HG02588 (cell line): ENCODE measurements around the gene DCN.
"Not testable (repeated sequence)": the region's sequence is repeated elsewhere in the genome, so short reads cannot be mapped to it uniquely, and the experiment has no call there.

Source experiments
- ATAC-seq: cut with Tn5 transposase; IDR thresholded peaks from one replicate; pipeline ENCODE4 v1.9.1; 2021; ENCODE audit warnings: mild to moderate bottlenecking, moderate library complexity; ENCODE audit not compliant: unreplicated experiment

Gene DCN

DNA sequence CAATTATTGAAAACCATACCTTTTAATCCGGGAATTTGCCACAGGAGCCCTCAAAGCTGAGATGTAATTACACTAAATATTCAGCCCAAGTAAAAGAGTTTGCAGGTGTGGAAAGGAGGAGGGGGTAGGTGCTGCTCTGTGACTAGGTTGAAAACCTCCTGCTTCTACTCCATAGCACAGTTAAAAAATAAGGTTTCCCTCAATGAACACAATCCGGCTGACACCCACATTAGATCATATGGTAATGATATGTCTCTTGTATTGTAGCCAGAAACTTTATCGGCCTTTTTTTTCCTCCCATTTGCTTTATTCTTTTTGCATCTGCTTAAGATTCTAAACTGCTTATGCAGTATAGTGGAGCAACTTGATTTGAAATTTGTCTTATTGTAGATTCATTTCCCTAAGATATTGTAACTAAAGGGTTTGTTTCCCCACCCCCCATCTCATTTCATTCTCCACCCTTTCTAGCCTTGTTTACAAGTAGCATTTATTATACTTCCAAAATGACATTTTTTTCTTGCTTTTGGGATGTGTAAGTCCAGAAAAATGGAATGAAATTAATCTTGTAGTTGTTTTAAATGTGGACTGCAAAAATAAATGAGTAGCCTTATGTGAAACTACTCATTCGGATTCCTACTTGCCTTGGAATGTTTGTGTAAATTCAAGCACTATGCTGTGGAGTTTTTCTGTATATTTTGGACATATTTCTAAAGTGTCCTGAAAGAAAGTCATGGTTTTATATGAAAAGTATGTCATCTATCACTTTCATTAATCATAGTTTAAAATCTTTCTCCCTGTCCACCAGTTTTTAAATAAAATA is at the start of gene DCN:
Gene DCN, minus strand, starts transcription at position 182 of the 820 bp plus-strand sequence. CDS start 4,265 bp downstream, outside the sequence.
- no peak for ATAC-seq

- ATAC-seq, result no peak
These were observed 48.2 kb upstream of the DCN start for GRCh38 chr12:91230841-91231240.

GRCh38 chr12:91226951-91227350 is 44.3 kb upstream of the DCN start:
- no peak for ATAC-seq

DNA sequence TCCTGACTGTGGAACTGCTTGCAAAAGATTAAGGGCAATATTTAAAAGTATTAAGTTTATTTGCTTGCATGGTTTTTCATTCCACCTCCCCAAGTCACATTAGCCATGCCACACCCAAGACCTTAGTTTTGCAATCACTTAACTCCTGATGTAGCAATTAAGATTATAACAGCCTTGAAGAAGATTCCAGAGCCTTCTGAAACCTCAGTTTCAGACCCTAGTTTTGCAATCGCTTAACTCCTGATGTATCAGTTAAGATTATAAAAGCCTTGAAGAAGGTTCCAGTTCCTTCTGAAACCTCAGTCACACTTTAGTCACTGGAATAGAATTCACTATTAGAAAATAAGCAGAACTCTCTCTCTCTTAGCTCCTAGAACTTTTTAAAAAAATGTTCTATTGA is 42.7 kb upstream of the DCN start:
- ATAC-seq, result no peak

DNA sequence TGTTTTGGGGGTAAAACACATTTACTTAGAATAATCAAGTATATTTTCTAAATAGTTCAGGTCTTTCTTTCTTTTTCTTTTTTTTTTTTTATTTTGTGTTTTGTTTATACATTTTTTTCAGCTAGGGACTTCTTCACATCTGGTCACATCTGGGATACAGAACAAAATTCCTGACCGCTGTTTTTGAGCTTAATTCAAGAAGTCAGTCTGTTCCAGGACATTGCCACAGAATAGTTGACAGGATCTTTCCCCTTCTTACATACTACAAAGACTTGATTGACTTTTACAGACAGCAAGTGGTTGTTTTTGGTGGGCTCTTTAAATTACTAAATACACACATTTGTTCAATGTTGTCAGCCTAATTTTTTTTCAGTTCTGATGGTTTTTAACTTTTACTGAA is 41.8 kb upstream of the DCN start:
- ATAC-seq, result no peak

DNA sequence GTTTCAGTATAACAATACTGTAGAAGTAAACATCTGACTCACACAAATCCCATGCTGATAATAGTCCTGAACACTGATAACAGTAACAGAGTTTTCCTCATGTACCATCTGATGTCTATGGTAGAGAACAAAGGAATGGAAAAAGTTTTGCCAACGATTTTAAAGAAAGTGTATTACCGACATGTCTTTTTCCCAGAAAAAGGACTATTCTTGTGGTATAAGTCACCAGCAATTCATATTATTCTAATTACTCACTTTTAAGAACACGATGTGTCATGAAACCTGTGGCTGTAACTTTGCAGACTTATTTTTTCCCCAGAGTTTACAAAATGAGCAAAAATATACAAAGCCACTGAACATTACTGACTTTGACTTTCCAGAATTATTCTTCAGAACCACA is 40.1 kb upstream of the DCN start:
- ATAC-seq, result no peak

DNA sequence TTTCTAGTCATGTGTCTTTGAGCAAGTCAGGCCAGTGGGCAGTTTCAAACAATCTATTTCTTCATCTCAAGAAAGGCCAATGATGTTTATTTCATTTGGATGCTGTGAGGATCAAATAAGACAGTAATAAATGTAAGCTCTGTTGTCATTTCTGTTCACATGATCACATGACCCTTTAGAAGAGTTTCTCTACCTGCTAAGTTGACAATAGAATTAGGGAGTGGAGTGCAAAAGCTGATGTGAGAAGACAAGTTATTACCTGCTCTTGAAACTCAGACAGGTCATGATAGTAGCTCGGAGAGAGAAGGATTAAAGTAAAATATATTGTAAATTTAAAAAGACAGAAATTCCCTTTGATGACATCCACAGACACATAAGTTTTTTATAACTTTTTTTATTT is 37.3 kb upstream of the DCN start:
- no peak for ATAC-seq

DNA sequence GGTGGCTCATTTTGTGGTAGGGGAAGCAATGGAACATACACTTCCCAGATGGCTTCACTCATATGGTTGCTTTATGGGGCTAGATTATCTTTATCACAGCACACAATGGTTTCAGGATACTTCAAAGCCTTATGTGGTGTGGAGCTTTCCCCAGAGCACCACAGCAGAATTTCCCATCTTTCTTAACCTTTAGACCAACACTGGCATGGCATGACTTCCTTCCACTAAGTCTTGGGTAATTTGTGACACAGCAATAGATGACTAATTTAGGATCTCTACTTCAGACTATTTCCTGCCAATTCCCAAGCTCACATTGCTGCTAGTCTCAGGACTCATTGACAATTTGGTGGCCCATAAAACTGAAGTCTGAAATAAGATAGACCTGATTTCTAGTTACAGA is 36.9 kb upstream of the DCN start:
- ATAC-seq, result no peak

DNA sequence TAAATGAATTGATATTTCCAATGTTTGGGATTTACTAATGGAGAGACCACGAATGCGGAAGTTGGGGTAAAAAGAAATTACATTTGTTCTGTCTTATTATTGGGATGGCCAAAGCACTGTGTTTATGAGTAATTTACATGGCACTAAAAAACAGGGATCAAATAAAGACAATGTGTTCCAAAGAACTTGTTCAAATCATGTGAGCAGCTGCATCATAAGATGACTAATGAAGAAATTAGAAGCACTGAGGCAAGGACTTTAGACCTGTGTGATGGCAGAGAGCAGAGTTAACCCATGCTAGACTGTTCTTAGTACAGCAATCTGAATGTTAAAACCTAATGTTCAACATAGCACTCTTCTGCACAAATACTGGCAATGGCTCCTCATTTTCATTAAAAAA is 34.3 kb upstream of the DCN start:
- ATAC-seq, result no peak

DNA sequence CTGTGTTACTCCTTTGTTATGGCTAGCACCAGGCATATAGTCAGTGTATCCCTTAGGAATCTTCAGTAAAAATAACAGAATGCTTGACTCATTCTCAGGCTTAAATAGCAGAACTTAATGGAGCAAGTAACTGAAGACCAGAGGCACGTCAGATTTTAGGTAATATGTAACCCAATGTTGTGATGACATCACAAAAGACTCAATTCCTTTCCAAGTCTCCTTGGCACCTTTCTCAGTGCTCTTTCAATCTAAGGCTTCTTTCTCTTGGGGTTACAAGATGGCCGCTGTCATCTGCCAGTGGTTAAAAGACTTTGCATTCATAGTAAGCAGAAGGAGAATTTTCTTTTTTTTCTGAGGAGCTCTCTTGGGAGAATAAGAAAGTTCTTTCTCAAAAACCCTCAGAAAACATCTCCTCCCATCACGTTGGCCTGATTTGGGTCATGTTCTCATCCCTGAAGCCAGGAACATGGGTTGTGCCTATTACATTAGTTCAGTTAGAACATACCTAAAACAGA is 33.4 kb upstream of the DCN start:
- ATAC-seq, result no peak

DNA sequence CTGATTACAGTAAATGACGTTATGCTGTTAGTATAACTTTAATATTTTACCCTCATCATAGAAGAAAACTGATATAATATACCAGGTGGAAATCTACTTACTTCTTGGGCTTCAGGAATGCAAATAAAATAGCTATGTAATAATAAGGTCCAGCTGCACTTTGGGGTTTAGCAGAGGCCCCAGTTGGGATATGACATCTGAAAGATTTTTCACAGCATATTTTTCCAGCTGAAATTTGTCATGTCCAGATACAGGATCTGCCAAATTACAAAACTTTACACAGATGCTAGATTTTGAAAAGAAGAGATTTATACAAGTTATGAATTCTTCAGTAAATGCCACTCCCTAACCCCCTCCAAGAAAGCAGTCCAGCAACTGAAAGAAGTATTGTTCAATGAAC is 29.2 kb upstream of the DCN start:
- ATAC-seq, result no peak

DNA sequence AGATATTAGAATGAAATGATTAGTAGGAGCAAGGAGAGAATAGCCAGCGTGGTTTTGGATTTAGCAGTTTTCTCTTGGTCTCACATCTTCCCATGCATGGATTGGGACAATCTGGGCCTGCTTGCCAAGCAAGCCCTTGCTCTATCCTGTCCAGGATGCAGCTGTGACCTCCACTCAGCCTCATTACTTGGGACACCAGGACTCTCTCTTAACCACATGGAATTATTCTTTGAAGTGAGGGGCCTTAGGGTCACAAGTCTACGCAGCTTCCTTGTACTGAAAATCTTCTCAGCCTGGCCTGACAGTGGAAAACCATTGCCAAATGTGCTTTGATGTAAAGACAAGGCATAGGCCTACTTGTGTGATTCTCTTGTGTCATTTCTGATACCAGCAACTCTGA is 28.0 kb upstream of the DCN start:
- no peak for ATAC-seq

DNA sequence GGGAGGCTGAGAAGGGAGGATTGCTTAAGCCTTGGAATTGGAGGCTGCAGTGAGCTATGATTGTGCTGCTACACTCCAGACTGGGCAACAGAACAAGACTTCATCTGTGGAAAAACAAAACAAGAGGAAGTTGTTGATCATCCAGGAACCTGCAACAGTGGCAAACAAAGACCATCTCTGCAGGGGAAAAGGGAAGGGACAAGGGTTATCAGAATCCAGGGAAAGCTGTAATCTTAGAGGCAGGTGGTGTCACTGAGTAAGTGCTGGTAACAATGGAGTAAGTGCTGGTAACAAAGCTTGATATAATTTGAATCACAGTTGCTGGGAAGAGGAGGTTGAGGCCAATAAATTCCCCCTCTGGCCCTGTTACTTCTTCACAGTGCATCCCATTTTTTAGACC is 27.5 kb upstream of the DCN start:
- ATAC-seq, result no peak

DNA sequence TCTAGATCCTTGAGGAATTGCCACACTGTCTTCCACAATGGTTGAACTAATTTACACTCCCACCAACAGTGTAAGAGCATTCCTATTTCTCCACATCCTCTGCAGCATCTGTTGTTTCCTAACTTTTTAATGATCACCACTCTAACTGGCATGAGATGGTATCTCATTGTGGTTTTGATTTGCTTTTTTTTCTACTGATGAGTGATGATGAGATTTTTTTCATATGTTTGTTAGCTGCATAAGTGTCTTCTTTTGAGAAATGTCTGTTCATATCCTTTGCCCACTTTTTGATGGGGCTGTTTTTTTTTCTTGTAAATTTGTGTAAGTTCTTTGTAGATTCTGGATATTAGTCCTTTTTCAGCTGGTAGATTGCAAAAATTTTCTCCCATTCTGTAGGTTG is 24.7 kb upstream of the DCN start:
- ATAC-seq, result not testable (repeated sequence)

DNA sequence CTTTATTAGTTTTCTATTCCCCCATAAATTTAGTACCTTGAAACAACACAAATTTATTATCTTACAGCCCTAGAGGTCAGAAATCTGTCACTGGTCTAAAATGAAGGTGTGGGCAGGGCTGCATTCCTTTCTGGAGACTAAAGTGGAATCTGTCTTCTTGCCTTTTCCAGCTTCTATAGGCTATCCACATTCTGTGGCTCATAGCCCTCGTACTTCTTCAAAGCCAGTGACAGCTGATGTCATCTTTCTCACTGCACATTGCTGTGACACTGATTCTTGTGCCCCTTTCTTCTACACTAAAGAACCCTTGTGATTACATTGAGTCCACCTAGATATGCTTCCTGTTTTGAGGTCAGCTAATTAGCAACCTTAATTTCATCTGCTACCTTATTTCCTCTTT is 23.2 kb upstream of the DCN start:
- no peak for ATAC-seq

GRCh38 chr12:91204421-91204820 is 21.8 kb upstream of the DCN start:
- no peak for ATAC-seq

- no peak for ATAC-seq
These were observed 21.0 kb upstream of the DCN start for GRCh38 chr12:91203610-91204009.

DNA sequence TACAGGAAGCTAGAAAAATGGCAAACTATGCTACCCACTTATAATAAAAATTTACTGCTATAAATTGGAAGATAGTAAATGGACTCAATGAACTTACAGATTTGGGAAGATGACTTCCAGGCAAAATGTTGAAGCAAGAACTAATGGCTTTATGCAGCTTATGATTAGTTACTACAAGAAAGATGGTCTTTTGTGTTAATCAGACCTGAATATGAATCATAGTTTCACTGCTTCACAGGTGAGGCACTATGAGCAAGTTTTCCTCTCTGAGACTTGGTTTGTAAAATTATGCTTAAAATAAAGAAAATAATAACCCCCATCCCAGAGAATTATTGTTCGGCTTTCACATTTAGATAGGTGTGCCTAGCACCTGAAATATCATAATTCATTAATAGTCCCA is 19.8 kb upstream of the DCN start:
- ATAC-seq, result no peak

DNA sequence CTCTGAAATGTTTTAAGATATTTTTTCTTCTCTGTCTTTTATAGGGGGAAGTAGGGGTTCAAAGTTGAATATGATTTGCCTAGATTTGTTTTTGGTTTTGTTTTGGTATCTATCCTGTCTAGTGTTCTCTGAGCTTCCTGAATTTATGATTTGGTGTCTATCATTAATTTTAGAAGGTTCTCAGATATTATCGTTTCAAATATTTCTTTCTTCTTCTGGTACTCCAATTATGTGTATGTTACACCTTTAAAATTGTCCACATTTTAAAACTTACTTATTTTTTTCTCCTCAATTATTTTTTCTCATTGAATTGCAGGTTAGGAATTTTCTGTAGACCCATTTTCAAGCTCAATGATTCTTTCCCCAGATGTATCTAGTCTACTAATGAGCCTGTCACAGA is 13.8 kb upstream of the DCN start:
- no peak for ATAC-seq

GRCh38 chr12:91194500-91194899 is 11.9 kb upstream of the DCN start:
- no peak for ATAC-seq

- no peak for ATAC-seq
These were observed 9.0 kb upstream of the DCN start for GRCh38 chr12:91191513-91192111.

GRCh38 chr12:91189516-91189915 is 6.9 kb upstream of the DCN start:
- ATAC-seq, result no peak

DNA sequence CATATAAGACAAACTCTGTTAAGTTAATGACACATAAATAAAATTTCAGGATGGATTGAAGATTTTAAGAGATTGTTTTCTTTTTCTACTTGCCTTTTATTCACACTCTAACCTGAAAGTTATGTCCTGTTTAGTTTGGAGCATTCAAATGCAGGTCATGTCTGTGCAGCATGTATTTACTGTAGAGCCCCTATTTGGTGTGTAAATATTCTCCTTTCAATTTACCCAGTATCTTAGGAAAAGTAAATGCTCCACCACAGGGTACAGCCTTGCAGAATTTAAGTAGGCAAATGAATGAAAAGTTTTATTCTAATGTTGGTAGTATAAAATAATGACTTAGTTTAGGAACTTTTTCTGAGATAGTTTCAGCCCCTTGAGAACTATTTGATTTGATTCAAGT is 6.2 kb upstream of the DCN start:
- ATAC-seq, result no peak
